Natural killer cell treated with Interleukin-12 subunit alpha and Interleukin-12 subunit beta and Interleukin-15 and Interleukin-18, amount 100 ng/mL, for 72 hours (primary cell): ENCODE measurements around the gene SLC39A11. TPM values are rescaled to one million over a fixed set of nuclear protein-coding genes. Genes with fewer than 3 reads are reported as not detected.

ENCODE experiments used
- ATAC-seq, 2 donors: fragments of 150-1000 bp; cut with Tn5 transposase in 1 of 2; sonication (Bioruptor Pico), chemical (Tn5 transposase) in 1 of 2; 2 replicates each; pipeline ENCODE4 v1.10.0; 2021
- DNase-seq: peaks from one replicate; pipeline ENCODE4 v3.0.0; 2022; ENCODE audit warnings: low spot score
- H3K27ac Mint-ChIP-seq, 2 donors: 1 replicate in 1 of 2; 2 replicates in 1 of 2; pipeline ENCODE4 v1.8.0; 2022; ENCODE audit warnings: mixed read lengths in 2 of 2, mild to moderate bottlenecking in 1 of 2, moderate library complexity in 1 of 2
- H3K27me3 Mint-ChIP-seq, 2 donors: 1 replicate in 1 of 2; 2 replicates in 1 of 2; pipeline ENCODE4 v1.8.0; 2022; ENCODE audit warnings: mixed read lengths in 2 of 2
- H3K36me3 Mint-ChIP-seq: one replicate; pipeline ENCODE4 v1.8.0; 2022; ENCODE audit warnings: mixed read lengths
- H3K4me1 Mint-ChIP-seq, 2 donors: 1 replicate in 1 of 2; 2 replicates in 1 of 2; pipeline ENCODE4 v1.8.0; 2022; ENCODE audit warnings: low read depth in 2 of 2, mixed read lengths in 2 of 2, mild to moderate bottlenecking in 1 of 2
- H3K4me3 Mint-ChIP-seq: one replicate; pipeline ENCODE4 v1.8.0; 2022; ENCODE audit warnings: mixed read lengths
- H3K9me3 Mint-ChIP-seq: 2 replicates; pipeline ENCODE4 v1.8.0; 2022; ENCODE audit warnings: mixed read lengths
- total RNA-seq, 2 donors: library from RNA; stranded (reverse); gene quantifications; one replicate each; pipeline ENCODE4 v1.2.3, GENCODE V29; 2022

Gene SLC39A11
- total RNA-seq, 2 donors from 2014 or later = 25.6 to 56.1 TPM

- no peak overlapping the region for H3K4me3 Mint-ChIP-seq
- H3K36me3 Mint-ChIP-seq = peaks cover 8% of the 10 kb centered on the region
- no peaks in the 10 kb centered on the region for H3K4me1 Mint-ChIP-seq
- DNase-seq (no peak), ATAC-seq (no peak)
- H3K27ac Mint-ChIP-seq = no peak overlapping the region
- H3K9me3 Mint-ChIP-seq = peaks cover 10% of the 10 kb centered on the region
- H3K27me3 Mint-ChIP-seq = peaks cover 17 to 21% of the 10 kb centered on the region in 2 donors
Observed at GRCh38 chr17:72611172-72611571, 481.3 kb downstream of the SLC39A11 start.

GRCh38 chr17:72609501-72609900 is 483.0 kb downstream of the SLC39A11 start:
- Mint-ChIP-seq H3K4me3 (no peak overlapping the region), H3K9me3 (peaks cover 10% of the 10 kb centered on the region), H3K27me3 (peaks cover 13 to 17% of the 10 kb centered on the region in 2 donors), H3K4me1 (no peaks in the 10 kb centered on the region), H3K27ac (no peak overlapping the region), H3K36me3 (peaks cover 8% of the 10 kb centered on the region)
- ATAC-seq (no peak), DNase-seq (no peak)

GRCh38 chr17:72608436-72608835 is 484.1 kb downstream of the SLC39A11 start:
- H3K4me3 Mint-ChIP-seq = no peak overlapping the region
- ATAC-seq = no peak
- no peak overlapping the region for H3K27ac Mint-ChIP-seq
- peaks cover 8% of the 10 kb centered on the region for H3K36me3 Mint-ChIP-seq
- peaks cover 6 to 7% of the 10 kb centered on the region in 2 donors for H3K27me3 Mint-ChIP-seq
- DNase-seq = no peak
- H3K9me3 Mint-ChIP-seq = peaks cover 10% of the 10 kb centered on the region
- no peaks in the 10 kb centered on the region for H3K4me1 Mint-ChIP-seq

- Mint-ChIP-seq H3K36me3 (peaks cover 8% of the 10 kb centered on the region), H3K27ac (no peak overlapping the region), H3K27me3 (peaks cover 6 to 11% of the 10 kb centered on the region in 2 donors), H3K9me3 (peaks cover 10% of the 10 kb centered on the region), H3K4me3 (no peak overlapping the region), H3K4me1 (no peaks in the 10 kb centered on the region)
- DNase-seq (no peak), ATAC-seq (no peak)
Observed at GRCh38 chr17:72606656-72607055, 485.8 kb downstream of the SLC39A11 start.

- no peak for DNase-seq
- no peaks in the 10 kb centered on the region for H3K4me1 Mint-ChIP-seq
- peaks cover 8% of the 10 kb centered on the region for H3K36me3 Mint-ChIP-seq
- H3K27ac Mint-ChIP-seq = no peak overlapping the region
- peaks cover 6 to 13% of the 10 kb centered on the region in 2 donors for H3K27me3 Mint-ChIP-seq
- no peak for ATAC-seq
- no peak overlapping the region for H3K4me3 Mint-ChIP-seq
- peaks cover 10% of the 10 kb centered on the region for H3K9me3 Mint-ChIP-seq
Observed at GRCh38 chr17:72605543-72605942, 486.9 kb downstream of the SLC39A11 start.

GRCh38 chr17:72604518-72604917 is 488.0 kb downstream of the SLC39A11 start:
- peaks cover 8% of the 10 kb centered on the region for H3K36me3 Mint-ChIP-seq
- no peak for DNase-seq
- no peak overlapping the region for H3K4me3 Mint-ChIP-seq
- no peak overlapping the region for H3K27ac Mint-ChIP-seq
- no peak for ATAC-seq
- H3K9me3 Mint-ChIP-seq = peaks cover 10% of the 10 kb centered on the region
- peaks cover 12 to 22% of the 10 kb centered on the region in 2 donors for H3K27me3 Mint-ChIP-seq
- no peaks in the 10 kb centered on the region for H3K4me1 Mint-ChIP-seq

GRCh38 chr17:72603420-72604242 is 488.9 kb downstream of the SLC39A11 start:
- Mint-ChIP-seq H3K9me3 (peaks cover 9% of the 10 kb centered on the region), H3K4me3 (no peak overlapping the region), H3K4me1 (no peaks in the 10 kb centered on the region), H3K27me3 (peaks cover 12 to 22% of the 10 kb centered on the region in 2 donors), H3K36me3 (peaks cover 8% of the 10 kb centered on the region), H3K27ac (no peak overlapping the region)
- DNase-seq = no peak
- no peak for ATAC-seq

- no peak overlapping the region for H3K27ac Mint-ChIP-seq
- no peak overlapping the region for H3K4me3 Mint-ChIP-seq
- no peak for DNase-seq
- peaks cover 4% of the 10 kb centered on the region for H3K9me3 Mint-ChIP-seq
- H3K36me3 Mint-ChIP-seq = peaks cover 5% of the 10 kb centered on the region
- H3K4me1 Mint-ChIP-seq = no peaks in the 10 kb centered on the region
- H3K27me3 Mint-ChIP-seq = peaks cover 12 to 28% of the 10 kb centered on the region in 2 donors
- ATAC-seq = no peak
Observed at GRCh38 chr17:72602517-72603419, 489.7 kb downstream of the SLC39A11 start.

- Mint-ChIP-seq H3K4me1 (no peaks in the 10 kb centered on the region), H3K4me3 (no peak overlapping the region), H3K27me3 (peaks cover 18 to 37% of the 10 kb centered on the region in 2 donors), H3K9me3 (no peaks in the 10 kb centered on the region), H3K27ac (no peak overlapping the region), H3K36me3 (no peaks in the 10 kb centered on the region)
- DNase-seq (no peak), ATAC-seq (no peak)
Observed at GRCh38 chr17:72600934-72601333, 491.6 kb downstream of the SLC39A11 start.

GRCh38 chr17:72599891-72600290 is 492.6 kb downstream of the SLC39A11 start:
- H3K9me3 Mint-ChIP-seq = no peaks in the 10 kb centered on the region
- H3K27me3 Mint-ChIP-seq = peaks cover 20 to 48% of the 10 kb centered on the region in 2 donors
- no peak for DNase-seq
- ATAC-seq = no peak
- no peak overlapping the region for H3K4me3 Mint-ChIP-seq
- H3K4me1 Mint-ChIP-seq = no peaks in the 10 kb centered on the region
- no peak overlapping the region for H3K27ac Mint-ChIP-seq
- H3K36me3 Mint-ChIP-seq = no peaks in the 10 kb centered on the region

GRCh38 chr17:72598695-72599094 is 493.8 kb downstream of the SLC39A11 start:
- ATAC-seq = no peak
- no peaks in the 10 kb centered on the region for H3K4me1 Mint-ChIP-seq
- DNase-seq = no peak
- no peak overlapping the region for H3K27ac Mint-ChIP-seq
- H3K36me3 Mint-ChIP-seq = no peaks in the 10 kb centered on the region
- H3K27me3 Mint-ChIP-seq = peaks cover 25 to 56% of the 10 kb centered on the region in 2 donors
- H3K9me3 Mint-ChIP-seq = no peaks in the 10 kb centered on the region
- no peak overlapping the region for H3K4me3 Mint-ChIP-seq

GRCh38 chr17:72597354-72598087 is 495.0 kb downstream of the SLC39A11 start:
- no peak overlapping the region for H3K4me3 Mint-ChIP-seq
- peaks cover 27 to 61% of the 10 kb centered on the region in 2 donors for H3K27me3 Mint-ChIP-seq
- ATAC-seq (no peak), DNase-seq (no peak)
- H3K36me3 Mint-ChIP-seq = no peaks in the 10 kb centered on the region
- H3K4me1 Mint-ChIP-seq = no peaks in the 10 kb centered on the region
- H3K9me3 Mint-ChIP-seq = no peaks in the 10 kb centered on the region
- no peak overlapping the region for H3K27ac Mint-ChIP-seq
